OCI-LY3 (cell line): ENCODE results near the gene ETV1.

Experiments used
- CTCF ChIP-seq: fragments of 200-600, 300-600 bp; sonication (generic); IDR thresholded peaks from 2 replicates; pipeline ENCODE4 v1.5.1; 2014; ENCODE audit warnings: antibody characterized with exemption, low read length, low read depth
- EZH2phosphoT487 ChIP-seq: fragments of 200-600 bp; shearing (Covaris generic); IDR thresholded peaks from 2 replicates; pipeline ENCODE4 v1.6.1; 2018; ENCODE audit warnings: antibody characterized with exemption, mixed run types, low read depth

GRCh38 chr7:13945670-13946069 is 43.8 kb downstream of the ETV1 start:
- no peak for TF ChIP-seq CTCF
- TF ChIP-seq EZH2phosphoT487: no peak
